Stimulated activated CD8-positive, alpha-beta memory T cell treated with anti-CD3 and anti-CD28 coated beads, Interleukin-7, amount 100 ng/mL, for 48 hours (primary cell): ENCODE measurements around the gene UTS2R.
"Not testable (repeated sequence)": the region's sequence is repeated elsewhere in the genome, so short reads cannot be mapped to it uniquely, and the experiment has no call there.

Source experiments
- DNase-seq, 2 donors: peaks; one replicate each; pipeline ENCODE4 v3.0.0-alpha.2; 2020; ENCODE audit warnings: low read depth in 1 of 2; ENCODE audit errors: extremely low read depth in 1 of 2

Gene UTS2R

DNA sequence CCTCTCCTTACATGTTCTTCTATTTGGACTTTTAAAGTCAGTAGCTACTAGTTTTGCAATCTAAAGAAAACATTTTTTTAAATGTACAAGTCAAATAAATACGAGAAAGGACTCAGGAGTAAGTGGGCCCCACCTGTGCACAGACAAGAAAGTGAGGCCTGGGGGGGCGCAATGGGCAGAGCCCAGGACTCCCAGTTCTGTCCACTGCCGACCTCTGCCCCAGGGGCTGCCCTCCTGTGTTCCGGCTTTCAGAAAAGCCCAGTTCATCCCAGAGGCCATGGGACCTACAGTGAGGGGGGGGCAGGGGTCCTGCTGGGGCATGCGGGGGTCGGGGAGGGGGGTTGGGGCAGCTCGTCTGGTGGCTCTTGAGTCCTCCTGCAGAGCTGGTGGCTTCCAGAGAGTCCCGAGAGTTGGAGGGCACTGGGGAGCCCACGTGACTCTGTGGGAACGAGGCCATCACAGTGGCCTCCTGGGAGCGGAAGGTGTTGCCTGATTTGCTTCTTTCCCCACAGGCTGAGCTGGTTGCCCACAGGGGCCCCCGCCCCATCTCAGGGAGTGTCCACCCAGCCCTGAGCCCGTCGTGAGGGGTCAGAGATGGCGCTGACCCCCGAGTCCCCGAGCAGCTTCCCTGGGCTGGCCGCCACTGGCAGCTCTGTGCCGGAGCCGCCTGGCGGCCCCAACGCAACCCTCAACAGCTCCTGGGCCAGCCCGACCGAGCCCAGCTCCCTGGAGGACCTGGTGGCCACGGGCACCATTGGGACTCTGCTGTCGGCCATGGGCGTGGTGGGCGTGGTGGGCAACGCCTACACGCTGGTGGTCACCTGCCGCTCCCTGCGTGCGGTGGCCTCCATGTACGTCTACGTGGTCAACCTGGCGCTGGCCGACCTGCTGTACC lies 2.4 kb downstream of the UTS2R start:
- DNase-seq, result no peak

GRCh38 chr17:82374626-82375331 lies 3.2 kb downstream of the UTS2R start:
- DNase-seq, result no peak

GRCh38 chr17:82375359-82376041 lies 3.9 kb downstream of the UTS2R start:
- no peak for DNase-seq

DNA sequence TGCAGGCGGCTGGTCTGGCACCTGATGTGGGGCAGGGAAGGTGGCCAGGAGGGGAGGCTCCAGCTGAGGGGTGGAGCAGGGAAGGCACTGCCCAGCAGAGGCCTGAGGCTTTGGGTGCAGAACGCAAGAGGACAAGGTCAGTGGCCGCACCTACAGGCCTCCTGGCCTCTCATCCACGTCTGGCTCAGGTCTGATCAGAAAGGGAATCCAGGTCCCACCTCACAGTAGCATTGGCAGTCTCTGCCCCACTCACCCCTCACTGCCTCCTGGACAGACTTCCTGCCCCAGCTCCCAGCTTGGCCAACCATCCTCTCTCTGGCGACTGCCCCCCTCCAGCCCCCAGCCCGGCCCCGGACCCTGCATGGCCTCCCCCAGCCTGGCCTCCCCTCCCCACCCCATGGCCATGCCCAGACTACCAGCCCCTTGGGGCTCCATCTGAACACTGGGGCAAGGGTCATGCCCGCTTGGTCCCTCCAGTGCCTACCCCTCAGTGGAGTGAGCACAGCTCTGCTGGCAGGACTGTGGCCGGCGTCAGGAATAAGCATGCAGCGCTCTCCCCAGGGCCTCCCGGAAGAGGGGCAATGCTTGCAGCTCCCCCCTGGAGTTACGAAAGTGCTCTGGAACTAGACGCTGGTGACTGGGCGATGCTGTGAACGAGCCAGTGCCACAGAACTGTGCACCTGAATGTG lies 4.6 kb downstream of the UTS2R start:
- DNase-seq, result no peak

- DNase-seq, result not testable (repeated sequence)
These were observed 5.7 kb downstream of the UTS2R start for GRCh38 chr17:82377294-82377693.

- DNase-seq, result no peak
These were observed 6.6 kb downstream of the UTS2R start for GRCh38 chr17:82377924-82378740.

DNA sequence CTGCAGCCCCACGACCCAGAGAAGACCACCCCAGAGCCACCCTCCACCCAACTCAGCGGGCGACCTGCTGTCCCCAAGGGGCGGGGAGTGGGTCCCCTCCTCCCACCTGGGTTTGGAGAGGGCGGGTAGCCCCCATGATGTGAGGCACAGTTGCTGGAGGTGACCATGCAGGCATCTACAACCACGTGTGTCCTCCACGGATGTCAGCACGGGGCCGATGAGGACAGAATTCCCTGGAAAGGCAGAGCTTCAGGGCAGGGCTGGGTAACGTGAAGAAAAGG lies 7.1 kb downstream of the UTS2R start:
- no peak for DNase-seq

DNA sequence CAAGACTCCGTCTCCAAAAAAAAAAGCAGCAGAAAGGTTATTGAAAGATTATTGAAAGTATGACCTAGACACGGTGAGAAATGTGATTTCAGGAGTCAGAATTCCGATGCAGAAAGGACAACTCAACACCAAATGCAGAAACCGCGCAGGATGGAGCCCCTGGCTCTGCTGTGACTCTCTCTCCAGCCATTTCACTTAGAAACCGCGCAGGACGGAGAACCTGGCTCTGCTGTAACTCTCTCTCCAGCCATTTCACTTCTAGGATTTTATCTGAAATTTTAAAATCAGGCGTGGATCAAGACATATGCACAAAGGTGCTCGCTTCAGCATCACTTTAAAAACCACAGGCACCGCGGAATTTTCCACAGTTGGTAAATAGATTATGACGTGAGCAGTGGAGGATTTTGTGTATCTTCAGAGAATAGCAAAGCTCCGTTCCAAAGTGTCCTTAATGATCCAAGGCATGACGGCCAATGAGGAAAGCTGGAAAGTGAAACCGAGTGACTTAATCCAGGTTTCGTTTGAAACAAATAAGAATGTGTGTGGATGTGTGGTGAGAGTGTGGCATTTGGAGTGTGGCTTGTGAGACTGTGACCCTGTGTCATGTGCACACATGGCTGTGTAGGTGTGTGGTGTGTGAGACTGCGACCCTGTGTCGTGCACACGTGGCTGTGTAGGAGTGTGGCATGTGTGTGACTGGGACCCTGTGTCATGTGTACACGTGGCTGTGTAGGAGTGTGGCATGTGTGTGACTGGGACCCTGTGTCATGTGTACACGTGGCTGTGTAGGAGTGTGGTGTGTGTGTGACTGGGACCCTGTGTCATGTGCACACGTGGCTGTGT lies 9.5 kb downstream of the UTS2R start:
- DNase-seq, result no peak

GRCh38 chr17:82381703-82382009 lies 10.1 kb downstream of the UTS2R start:
- DNase-seq, result not testable (repeated sequence)

GRCh38 chr17:82382220-82382932 lies 10.8 kb downstream of the UTS2R start:
- DNase-seq, result not testable (repeated sequence)

GRCh38 chr17:82382933-82383255 lies 11.3 kb downstream of the UTS2R start:
- DNase-seq, result no peak

- DNase-seq, result no peak
These were observed 11.8 kb downstream of the UTS2R start for GRCh38 chr17:82383411-82383810.

GRCh38 chr17:82384051-82384729 lies 12.6 kb downstream of the UTS2R start:
- DNase-seq, result no peak

GRCh38 chr17:82384730-82385481 lies 13.3 kb downstream of the UTS2R start:
- no peak for DNase-seq

- DNase-seq, result no peak
These were observed 14.1 kb downstream of the UTS2R start for GRCh38 chr17:82385559-82386254.

GRCh38 chr17:82386255-82386831 lies 14.8 kb downstream of the UTS2R start:
- no peak for DNase-seq
